Stimulated activated CD4-positive, alpha-beta T cell treated with anti-CD3 and anti-CD28 coated beads, TNF-alpha, amount 100 ng/mL, for 48 hours (primary cell): ENCODE data around the gene ZBED4.

Experiments
- DNase-seq, 3 donors: peaks; one replicate each; pipeline ENCODE4 v3.0.0-alpha.2; 2020; ENCODE audit warnings: low read depth in 3 of 3

ZBED4 gene

DNA sequence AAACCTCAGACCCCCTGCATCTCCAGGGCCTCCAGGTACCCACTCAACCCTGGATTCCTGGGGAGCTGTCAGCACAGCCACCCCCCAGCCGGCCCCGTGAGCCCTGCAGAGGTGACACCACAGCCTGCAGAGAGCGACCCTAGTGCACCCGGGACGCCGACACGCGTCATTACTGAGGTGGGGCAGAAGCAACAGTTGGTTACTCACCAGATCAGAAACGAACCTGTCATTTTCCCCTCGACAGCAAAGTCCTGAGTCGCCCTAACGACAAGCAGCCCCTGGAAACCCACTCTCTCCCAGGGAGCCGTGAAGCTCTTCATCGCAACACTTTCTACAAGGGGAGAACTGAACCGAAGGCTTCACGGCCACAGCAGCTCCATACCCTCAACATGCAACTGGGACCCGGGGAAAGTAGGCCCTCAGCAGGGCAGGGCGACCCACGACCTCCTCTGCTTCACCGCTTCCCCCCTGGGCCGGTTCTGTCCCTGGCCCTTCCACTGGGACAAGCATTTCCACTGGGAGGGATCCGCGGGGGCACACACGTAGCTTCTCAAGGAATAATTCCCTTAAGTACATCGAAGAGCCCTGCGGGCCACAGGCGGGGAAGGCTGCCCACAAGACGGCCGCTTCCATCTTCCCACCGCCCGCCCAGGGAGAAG is 27.6 kb upstream of the ZBED4 start:
- DNase-seq: peak in 2 of 3 donors; percentile 57 to 58

DNA sequence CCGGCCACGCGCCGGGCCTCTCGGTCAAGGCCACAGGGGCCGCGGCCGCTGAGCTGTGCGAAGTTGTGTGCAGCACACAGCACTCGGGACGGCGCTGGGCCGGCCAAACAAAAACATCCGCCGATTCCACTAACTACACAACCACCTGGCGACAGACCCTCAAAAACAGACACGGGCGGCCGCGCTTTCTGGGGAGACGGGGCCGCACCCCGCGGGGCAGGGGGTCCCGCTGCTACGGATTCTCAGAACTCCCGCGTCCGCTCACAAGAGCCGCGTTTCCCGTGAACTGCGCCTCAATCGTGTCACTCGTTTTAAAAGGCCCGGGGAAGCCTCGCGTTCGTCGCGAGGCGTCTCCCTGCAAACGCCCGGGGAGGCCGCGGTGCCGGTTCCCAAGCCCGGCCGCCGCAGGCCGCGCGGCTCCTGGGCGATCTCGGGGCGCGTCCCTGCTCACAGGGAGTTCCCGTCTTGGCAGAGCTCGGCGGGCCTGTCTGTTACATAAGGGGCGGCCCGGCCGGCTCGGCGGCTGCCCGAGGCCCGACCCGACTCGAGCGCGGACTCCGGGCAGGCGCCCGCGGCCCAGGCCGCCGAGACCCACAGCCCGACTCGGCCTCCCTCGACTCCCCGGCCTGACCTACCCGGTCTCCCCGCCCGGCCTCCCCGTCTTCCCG is 26.9 kb upstream of the ZBED4 start:
- DNase-seq: no peak

DNA sequence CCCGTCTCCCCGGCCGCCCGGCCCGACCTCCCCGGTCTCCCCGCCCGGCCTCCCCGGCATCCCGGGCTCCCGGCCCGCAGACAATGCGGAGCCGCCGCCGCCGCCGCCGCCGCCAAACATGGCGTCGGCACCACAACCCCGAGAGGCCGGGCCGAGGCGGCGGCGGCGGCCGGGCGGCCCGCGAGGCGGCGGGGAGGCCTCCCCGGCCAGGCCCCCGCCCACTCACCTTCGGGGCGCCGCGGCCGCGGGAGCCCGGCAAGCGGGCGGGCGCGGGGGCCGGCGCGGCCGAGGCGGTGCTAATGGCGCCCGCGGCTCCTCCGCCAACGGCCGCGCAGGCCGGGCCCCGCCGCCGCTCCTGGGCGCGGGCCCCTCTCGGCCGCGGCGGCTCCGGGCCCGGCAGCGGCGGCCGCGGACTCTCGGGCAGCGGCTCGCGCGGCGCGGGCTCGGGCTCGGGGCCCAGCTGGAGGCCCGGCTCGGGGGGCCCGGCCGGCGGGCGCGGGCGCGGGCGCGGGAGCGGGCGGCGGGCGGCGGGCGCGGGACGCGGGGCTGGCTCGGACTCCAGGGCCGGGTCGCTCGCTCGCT is 26.3 kb upstream of the ZBED4 start:
- no peak for DNase-seq

DNA sequence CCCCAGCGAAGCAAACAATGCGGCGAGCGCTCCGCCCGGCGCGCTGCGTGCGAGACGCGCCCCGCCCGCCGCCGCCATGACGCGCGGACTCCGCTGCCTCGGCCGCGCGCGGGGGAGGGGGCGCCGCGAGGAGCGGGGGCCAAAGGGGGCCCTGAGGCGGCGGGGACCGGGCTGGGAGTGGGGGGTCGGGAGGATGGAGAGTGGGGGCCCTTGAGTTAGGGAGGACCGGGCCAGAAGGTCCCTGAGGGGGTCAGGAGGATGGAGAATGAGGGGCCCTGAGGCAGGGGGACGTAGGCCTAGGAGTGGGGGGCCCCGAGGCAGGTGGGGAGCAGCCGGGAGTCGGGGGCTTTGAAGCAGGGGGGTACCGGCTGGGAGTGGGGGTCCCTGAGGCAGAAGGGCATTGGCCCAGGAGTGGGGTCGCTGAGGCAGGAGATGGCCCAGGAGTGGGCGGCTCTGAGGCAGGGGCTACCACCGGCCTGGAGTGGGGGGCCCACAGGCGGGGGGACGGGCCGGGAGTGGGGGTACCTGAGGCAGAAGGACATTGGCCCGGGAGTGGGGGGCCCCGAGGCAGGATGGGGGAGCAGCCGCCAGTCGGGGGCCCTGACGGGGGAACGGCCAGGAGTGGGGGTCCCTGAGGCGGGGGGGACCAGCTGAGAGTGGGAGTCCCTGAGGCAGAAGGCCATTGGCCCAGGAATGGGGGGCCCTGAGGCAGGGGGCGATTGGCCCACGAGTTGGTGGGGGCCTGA is 25.6 kb upstream of the ZBED4 start, which contains the start of gene BRD1:
Gene BRD1 (minus strand): TSS at position 21 of the 746 bp plus-strand sequence. CDS start 3,556 bp downstream, outside the sequence.
- no peak for DNase-seq

DNA sequence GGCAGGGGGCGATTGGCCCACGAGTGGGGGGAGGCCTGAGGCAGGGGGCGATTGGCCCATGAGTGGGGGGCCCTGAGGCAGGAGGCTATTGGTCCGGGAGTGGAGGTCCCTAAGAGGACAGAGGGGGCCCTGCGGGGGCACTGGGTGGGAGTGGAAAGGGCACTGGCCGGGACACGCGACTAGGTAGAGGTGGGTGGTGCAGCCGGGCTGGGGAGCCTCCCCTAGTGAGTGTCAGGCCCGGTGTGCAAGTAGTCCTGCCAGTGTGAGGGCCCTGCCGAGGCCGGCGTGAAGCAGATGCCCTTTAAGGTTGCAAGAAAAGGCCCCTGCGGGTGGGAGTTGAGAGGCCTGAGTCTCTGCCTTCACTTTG is 25.1 kb upstream of the ZBED4 start:
- DNase-seq: no peak

DNA sequence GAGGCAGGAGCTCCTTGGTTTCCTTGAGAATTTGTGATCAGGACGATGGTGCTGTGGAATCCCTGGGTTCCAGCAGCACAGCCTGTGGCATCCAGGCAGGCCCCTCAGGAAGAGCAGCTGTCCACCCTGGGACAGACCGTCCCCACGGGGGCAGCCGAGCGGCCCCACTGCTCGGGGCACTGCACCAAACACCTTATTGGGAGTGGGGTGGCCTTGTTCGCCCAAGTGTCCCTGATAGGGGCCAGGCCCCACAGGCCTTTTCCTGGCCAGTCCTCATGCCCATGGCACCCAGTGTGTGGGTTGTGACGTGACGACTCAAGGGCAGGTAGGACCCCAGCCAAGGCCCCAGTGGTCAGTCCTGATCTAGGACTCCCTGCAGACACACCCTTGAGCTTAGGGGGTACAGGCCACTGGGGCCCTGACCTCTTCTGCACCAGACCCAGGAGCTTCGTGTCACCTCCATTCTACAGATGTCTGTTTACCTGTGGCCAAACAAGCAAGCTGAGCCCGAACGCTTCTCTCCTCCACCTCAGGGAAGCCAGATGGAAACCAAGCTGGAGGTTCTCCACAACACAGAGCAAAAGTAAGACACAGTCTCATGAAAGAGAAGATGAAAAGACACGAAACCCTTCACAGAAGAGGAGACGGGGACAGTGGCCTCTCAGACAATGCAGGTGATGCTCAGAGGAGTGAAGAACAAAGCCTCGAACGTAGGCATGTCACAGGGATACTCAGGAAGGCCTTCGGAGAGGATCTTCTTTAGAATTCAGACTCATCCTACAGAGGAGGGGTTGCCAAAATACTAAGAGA is 24.4 kb upstream of the ZBED4 start:
- DNase-seq: no peak

DNA sequence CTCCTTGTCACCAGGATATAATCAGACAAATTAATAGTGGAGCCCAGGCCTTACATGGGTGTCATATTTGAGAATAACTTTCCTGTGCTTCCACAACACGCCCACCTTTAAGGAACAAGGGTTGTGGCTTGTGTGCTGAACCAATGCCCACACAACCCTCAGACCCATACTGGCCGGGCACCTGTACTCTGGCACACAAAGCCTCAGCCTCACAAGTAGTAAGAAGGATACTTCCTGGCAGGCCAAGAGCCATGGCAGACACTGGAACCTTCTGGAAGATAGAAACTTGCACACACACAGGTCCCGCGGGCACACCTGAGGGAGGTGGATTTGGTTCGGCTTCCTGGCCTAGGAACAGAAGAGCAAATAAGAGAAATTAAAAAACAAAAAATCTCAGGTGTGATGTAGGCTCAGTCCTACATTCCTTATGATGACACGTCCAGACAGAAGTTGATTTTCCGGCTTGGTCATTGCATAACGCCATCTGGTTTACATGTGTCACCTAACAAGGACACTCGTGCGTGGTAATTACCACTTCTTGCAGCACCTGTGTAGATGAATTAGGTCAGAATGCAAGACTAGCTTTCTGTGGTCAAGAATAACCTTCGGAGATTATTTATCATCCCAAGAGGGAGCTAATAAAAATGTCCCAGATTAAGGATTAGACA is 20.2 kb upstream of the ZBED4 start:
- DNase-seq: no peak

DNA sequence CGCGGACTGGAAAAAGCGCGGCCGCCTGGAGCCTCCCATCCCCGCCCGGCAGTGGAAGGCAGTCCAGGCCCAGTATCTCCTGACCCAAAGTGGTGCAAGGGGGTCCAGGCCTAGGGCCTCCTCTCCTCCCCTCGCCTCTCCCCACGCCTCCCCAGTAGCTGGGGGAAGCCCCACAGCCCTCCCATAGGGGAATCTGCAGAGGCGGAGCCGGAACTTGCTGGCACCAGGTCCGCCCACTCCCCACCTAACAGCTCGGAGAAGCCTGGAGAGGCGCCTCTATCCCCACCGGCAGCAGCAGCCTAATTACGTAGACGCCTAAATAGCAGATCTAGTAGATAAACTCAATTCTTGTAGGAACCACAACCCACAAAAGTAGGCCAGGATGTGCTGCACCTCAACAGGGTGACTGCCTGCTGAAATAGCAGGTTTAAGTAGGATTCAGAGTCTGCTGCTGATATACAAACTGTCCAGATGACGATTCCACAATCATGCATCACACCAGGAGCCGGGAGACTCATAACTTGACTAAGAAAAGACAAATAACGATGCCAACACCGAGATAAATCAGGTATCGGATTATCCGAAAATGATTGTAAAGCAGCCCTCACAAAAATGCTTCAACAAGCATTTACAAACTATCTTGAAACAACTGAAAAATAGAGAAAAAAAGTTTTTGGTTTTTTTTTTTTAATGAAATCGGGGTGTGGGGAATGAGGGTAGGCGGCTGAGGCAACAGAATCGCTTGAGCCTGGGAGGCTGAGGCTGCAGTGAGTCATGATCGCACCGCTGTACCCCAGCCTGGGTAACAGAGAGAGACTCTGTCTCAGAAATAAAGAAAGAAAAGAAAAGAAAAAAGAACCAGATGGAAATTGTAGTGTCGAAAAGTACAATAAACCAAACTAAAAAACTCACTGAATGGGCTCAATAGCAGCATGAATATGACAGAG is 14.6 kb upstream of the ZBED4 start:
- DNase-seq: peak; percentile 68 to 79 (median 78)

DNA sequence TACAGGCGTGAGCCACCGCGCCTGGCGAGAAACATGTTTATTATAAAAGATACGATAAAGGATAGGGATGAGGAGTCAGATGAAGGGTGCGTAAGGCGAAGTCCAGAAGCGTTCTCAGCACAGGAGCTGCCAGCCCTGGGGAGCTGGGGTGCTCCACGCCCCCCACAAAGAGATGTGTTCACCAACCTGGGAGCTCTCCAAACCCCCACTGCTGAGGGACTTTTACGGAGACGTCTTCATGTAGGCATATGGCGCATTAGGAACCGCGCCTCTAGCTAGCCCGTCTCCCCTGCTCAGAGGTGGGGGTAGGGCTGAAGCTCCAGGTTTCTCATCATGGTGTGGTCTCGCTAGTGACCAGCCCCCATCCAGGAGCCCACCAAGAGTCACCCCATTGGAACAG is 8.4 kb upstream of the ZBED4 start:
- DNase-seq: no peak

DNA sequence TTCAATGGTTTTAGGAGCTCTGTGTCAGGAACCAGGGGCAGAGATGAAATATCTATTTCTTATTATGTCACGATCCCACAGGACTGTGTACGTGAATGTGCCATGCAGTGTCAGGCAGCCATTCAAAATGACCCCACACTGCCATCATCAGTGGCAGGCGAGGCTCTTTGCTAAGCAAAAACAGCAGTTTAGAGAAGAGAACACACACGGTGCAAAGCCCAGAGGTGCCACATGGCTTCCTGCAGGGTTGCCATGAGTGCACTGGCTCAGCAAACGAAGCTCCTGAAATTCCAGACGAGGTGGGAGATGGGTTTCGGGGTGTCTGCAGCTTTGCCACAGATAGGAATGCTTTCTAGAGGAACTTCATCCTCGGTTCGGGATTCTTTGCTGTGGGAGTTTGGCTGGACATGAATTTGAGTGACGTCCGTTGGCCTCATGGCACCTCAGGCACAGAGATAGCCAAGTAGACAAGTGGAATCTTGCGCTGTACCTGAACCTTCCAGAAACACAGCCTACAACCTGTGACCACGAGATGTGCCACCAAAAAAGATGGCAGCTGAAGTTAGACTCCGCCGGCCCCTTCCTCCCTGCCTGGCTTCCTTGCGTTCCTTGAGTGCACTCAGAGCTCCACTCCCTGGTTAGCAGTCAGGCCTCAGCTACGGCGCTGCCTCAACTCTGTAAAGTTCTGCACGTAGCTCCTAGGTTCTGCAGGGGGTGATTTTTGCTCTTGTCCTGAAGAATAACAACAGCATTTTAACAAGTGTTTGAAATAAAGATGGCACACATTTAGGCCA is 7.8 kb upstream of the ZBED4 start:
- no peak for DNase-seq

DNA sequence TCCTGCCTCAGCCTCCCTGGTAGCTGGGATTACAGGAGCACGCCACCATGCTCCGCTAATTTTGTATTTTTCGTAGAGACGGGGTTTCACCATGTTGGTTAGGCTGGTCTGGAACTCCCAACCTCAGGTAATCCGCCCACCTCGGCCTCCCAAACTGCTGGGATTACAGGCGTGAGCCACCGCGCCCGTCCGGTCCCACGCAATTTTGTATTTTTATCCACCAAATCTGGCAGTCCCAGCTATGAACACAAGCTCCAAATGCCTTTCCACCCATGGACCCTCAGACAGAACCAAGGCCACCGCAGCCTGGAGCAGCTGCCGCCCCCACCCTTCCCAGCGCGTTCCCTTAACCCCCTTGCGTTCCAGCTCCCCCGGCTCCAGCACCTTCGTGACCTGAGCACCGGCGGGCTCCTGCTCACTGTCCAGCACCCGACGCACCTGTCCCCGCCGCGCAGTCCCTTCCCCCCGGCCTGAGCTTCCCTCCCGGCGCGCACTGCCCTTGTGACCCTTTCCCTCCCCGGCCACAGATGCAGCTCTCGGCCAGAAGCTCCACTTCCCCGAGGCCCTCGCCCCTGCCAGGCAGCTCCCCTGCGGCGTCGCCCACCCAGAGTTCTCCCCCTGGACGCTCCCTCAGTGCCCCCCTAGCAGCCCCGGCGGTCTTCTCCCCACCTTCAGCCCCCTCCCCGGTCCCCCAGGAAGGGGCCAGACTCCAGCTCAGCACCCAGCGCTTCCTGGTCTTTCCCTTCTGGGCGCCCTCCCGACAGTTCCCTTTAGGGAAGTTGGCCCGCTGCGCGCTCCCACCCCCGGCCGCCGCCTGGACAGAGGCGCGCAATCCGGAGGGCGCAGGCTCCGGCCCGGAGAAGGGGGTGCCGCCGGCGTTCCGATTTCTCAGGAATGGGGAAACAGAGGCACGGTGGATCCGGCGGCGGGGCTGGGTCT is 5.6 kb upstream of the ZBED4 start:
- DNase-seq: no peak

DNA sequence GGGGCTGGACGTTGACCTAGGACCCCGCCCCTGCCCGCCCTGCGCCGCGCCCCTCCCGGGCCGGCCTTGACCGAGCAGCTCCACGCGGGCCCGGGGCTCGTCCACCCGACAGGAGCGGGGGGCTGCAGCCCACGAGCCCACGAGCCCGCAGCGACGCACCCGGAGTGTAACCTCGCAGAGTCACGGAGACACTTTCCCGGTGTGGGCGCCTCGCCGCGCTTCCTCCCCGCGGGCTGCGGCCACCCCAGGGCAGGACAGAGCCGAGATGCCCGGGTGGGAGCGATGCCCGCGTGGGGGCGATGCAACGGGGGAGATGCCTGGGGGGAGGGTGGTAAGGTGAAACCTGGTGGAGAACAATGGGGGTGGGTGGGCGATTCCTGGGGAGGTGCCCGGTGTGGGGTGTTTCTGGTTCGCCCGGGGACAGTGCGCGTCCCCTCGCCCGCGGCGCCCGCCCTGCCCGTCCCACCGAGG is 4.9 kb upstream of the ZBED4 start:
- no peak for DNase-seq

DNA sequence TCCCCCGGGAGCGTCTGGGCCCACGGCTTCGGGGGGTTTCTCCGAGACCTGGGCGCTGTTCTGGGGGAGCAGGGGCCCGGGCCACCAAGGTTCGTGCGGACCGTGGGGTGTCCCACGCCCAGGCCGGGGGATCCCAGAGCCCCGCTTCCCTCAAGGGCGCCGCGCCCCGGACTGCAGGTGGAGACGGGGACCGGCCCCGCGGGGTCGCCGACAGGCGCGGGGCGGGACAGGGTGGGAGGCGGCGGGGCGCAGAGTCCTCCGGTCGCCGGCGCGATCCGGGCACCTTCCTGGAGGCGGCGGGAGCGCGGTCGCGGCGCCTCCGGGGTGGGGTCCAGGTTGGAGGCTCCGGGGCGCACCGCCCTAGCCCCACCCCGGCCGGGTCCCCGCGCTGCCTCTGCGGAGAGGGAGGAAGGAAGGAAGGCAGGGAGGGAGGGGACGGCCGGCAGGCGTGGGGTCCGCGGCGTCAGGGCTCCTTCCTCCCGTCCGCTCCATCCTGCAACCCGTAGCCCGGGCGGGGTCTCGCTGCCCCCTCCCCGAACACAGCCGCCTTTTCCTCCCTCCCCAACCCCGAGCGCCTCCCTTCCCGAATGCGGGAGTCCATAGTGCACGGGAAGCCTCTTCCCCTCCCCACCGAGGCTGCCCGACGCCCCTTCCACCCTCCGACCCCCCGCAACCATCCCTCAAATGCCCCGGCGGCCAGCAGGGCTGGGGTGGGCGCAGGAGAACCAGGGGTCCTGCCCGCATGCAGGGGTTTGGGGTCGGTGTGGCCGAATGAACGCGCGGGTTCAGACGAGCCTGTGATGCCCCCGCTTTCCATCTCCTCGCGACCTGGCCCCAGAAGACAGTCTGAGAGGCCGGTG is 4.3 kb upstream of the ZBED4 start:
- no peak for DNase-seq

DNA sequence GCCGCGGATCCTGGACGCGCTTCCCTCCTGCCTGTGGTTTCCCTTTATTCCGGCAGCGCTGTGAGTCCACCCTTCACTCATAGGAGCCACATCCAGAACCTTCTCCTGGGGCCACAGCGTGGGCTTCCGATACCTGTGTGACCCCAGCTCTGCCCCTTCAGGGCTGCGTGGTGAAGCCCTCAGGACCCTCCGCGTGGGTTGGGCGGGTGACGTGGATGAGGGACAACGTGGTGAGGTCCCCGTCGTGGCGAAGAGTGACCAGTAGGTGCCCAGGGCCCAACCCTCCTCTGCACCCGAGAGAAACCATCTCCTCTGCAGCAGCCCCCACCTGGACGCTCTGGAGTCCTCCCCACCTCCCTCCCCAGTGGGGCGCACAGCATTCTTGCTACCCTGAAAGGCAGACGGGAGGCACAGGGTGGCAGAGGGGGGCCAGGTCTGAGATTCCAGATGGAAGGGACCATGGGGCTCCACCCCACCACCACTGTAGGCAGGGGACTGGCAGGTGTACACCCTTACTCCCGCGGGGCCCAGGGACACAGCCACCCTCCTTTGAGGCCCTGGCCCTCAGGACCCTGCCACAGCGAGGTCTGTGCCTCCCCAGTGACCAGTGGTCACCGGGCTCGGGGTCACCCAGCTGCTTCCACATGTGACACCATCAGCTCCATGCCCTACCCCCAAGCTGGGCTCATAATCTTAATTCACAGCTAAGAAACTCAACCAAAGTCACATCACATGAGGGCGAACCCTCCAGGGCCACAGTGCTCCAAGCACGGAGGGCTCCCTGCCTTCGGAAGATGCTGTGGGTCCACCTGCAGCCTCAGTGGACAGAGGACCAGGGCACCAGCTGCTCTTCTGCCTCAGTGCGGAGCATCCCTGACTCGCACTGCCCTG is 3.4 kb upstream of the ZBED4 start:
- DNase-seq: no peak

DNA sequence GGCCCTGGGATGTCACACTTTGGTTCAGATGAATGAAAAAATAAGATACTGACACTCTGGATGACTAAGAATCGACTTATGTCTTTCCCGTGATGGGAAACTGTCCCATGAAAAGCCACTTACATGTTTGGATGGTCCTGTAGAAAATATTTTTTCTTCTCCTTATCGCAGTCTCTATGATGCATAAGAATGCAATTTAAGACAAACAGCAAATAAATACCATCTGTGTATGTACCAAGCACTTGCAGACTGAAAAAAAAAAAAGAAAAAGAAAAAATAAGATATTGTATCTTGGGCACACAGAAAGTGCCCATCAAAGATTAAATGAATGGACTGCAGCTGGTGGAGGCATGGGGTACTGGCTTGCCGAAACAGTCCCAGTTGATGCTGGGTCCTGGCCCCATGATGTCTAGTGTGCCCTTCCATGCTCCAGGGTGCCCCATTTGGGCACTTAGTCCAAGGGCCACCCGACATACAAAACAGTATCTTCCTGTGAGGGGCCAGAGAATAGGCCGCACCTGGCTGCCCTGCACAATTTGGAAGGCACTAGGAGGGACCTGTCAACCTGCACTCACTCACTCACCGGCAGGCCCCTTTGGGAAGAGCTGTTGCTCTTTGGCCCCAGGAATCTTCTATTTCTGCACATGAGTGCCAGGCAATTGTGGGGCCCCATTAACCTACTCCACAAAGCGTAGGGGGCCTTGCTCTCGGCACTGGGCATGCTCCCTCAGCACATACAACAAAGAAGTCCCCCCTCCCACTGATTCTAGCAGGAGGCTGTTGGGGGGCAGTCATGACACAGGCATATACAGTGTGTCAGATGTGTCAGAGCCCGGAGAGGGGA is 2.5 kb upstream of the ZBED4 start:
- DNase-seq: no peak
